Ovary (tissue), 3 donors: Measurements from ENCODE around the gene TKFC.

Experiments used
- EP300 ChIP-seq: sonication (generic); formaldehyde crosslinking; IDR thresholded peaks from one replicate; pipeline ENCODE4 v1.6.1; 2017; ENCODE audit warnings: antibody characterized with exemption
- POLR2A ChIP-seq: fragments of 450-650 bp; IDR thresholded peaks from one replicate; pipeline ENCODE4 v1.6.1; 2017; ENCODE audit warnings: antibody characterized with exemption, mild to moderate bottlenecking, moderate library complexity
- TF ChIP-seq, protein P1 (sequence below), 3 donors: fragments of 450-650 bp in 2 of 3; fragments of 200-600 bp in 1 of 3; IDR thresholded peaks; one replicate each; pipeline versions ENCODE4 v1.5.1 to v1.8.0; 2016 to 2022; ENCODE audit warnings: antibody characterized with exemption in 3 of 3, mild to moderate bottlenecking in 1 of 3
- donor health status: DM: no; HTN: no; CAD: no.

- TF ChIP-seq, protein P1, sequence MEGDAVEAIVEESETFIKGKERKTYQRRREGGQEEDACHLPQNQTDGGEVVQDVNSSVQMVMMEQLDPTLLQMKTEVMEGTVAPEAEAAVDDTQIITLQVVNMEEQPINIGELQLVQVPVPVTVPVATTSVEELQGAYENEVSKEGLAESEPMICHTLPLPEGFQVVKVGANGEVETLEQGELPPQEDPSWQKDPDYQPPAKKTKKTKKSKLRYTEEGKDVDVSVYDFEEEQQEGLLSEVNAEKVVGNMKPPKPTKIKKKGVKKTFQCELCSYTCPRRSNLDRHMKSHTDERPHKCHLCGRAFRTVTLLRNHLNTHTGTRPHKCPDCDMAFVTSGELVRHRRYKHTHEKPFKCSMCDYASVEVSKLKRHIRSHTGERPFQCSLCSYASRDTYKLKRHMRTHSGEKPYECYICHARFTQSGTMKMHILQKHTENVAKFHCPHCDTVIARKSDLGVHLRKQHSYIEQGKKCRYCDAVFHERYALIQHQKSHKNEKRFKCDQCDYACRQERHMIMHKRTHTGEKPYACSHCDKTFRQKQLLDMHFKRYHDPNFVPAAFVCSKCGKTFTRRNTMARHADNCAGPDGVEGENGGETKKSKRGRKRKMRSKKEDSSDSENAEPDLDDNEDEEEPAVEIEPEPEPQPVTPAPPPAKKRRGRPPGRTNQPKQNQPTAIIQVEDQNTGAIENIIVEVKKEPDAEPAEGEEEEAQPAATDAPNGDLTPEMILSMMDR (IDR thresholded peaks at IDR 0.05): no peak
- TF ChIP-seq EP300 (no peak), POLR2A (no peak)
Observed at GRCh38 chr11:61335355-61335710, 2.3 kb downstream of the TKFC start.
